HCT116 (cell line): ENCODE measurements around the gene NT5C1B. TPM values are rescaled to one million over a fixed set of nuclear protein-coding genes. Genes with fewer than 3 reads are reported as not detected.

Experiments used
- ATAC-seq: fragments of 200-7000 bp; cut with Tn5 transposase; 2 replicates; pipeline ENCODE4 v1.9.1; 2020; ENCODE audit warnings: mild to moderate bottlenecking, moderate library complexity
- BruUV-seq: library from RNA; stranded (reverse); fragments of 400-500 nt; replicated peaks from 2 replicates; lab custom pipeline; 2021; lab: Mats Ljungman, UMichigan
- CTCF ChIA-PET: fragments of 300-600 bp; sonication (Branson Sonifier 250); formaldehyde crosslinking; loops from one replicate; lab custom pipeline; 2021; ENCODE audit warnings: antibody characterized with exemption; lab: Charles Lee
- POLR2A ChIA-PET: fragments of 300-600, 350-600 bp; sonication (Branson Sonifier 250); formaldehyde crosslinking; loops from one replicate; lab custom pipeline; 2021; ENCODE audit warnings: antibody characterized with exemption; lab: Charles Lee
- RAD21 ChIA-PET, 2 experiments: fragments of 300-600 bp; sonication (Branson Sonifier 250); formaldehyde crosslinking; loops; one replicate each; lab custom pipeline; 2023; ENCODE audit warnings: low total read pairs in 2 of 2; ENCODE audit not compliant: uncharacterized antibody in 2 of 2, unreplicated experiment in 2 of 2, low non-redundant PET in 1 of 2; lab: Charles Lee
- DNase-seq: peaks from one replicate; pipeline ENCODE4 v3.0.0-alpha.2; 2010; ENCODE audit warnings: low read depth, low spot score
- H2AFZ ChIP-seq: fragments of 200-600 bp; shearing (Covaris generic), sonication (generic); 2 replicates; pipeline ENCODE4 v1.6.1; 2017; ENCODE audit warnings: low read depth, mixed run types, mixed read lengths, antibody characterized with exemption, low read length; ENCODE audit not compliant: poor library complexity, severe bottlenecking
- H3K27ac ChIP-seq: 2 replicates; pipeline ENCODE4 v1.5.1; 2012; ENCODE audit warnings: low read depth, low read length
- H3K27me3 ChIP-seq: fragments of 200-600 bp; sonication (generic); 2 replicates; pipeline ENCODE4 v1.6.1; 2016; ENCODE audit warnings: mixed run types, low read length, mixed read lengths; ENCODE audit not compliant: insufficient read depth
- H3K36me3 ChIP-seq, 2 experiments: fragments of 200-500 bp in 1 of 2; fragments of 200-600 bp in 1 of 2; sonication (Bioruptor generic) in 1 of 2; sonication (generic) in 1 of 2; 2 replicates each; pipeline versions ENCODE4 v1.5.1 to v1.6.1; 2014 to 2016; ENCODE audit warnings: low read length in 2 of 2, inconsistent platforms in 1 of 2, mixed read lengths in 1 of 2, mixed run types in 1 of 2; ENCODE audit not compliant: insufficient read depth in 2 of 2, control insufficient read depth in 1 of 2
- H3K4me1 ChIP-seq, 2 experiments: fragments of 200-600 bp in 1 of 2; sonication (generic) in 1 of 2; 2 replicates each; pipeline versions ENCODE4 v1.5.1 to v1.6.1; 2012 to 2017; ENCODE audit warnings: low read length in 2 of 2, inconsistent platforms in 1 of 2, mild to moderate bottlenecking in 1 of 2, mixed read lengths in 1 of 2, mixed run types in 1 of 2, moderate library complexity in 1 of 2; ENCODE audit not compliant: insufficient read depth in 2 of 2, control insufficient read depth in 1 of 2
- H3K4me2 ChIP-seq: fragments of 200-600 bp; sonication (generic); 2 replicates; pipeline ENCODE4 v1.6.1; 2017; ENCODE audit warnings: mixed run types, low read length, mixed read lengths
- H3K4me3 ChIP-seq, 2 experiments: fragments of 200-600 bp in 1 of 2; sonication (generic) in 1 of 2; replicated peaks in 1 of 2; 2 replicates each; pipeline ENCODE4 v1.5.1; 2011 to 2016; ENCODE audit warnings: low read length in 2 of 2, control low read depth in 1 of 2, low read depth in 1 of 2, mild to moderate bottlenecking in 1 of 2, mixed read lengths in 1 of 2, mixed run types in 1 of 2
- H3K79me2 ChIP-seq: fragments of 200-600 bp; sonication (generic); 2 replicates; pipeline ENCODE4 v1.6.1; 2017; ENCODE audit warnings: mild to moderate bottlenecking, mixed run types, low read length, moderate library complexity, mixed read lengths; ENCODE audit not compliant: insufficient read depth
- H3K9ac ChIP-seq: fragments of 200-600 bp; sonication (generic); 2 replicates; pipeline ENCODE4 v1.6.1; 2016; ENCODE audit warnings: low read length, mixed read lengths
- H3K9me2 ChIP-seq: fragments of 200-600 bp; sonication (generic), shearing (Covaris generic); 2 replicates; pipeline ENCODE4 v1.6.1; 2017; ENCODE audit warnings: mixed run types, mild to moderate bottlenecking, moderate library complexity; ENCODE audit not compliant: insufficient read depth
- H3K9me3 ChIP-seq, 2 experiments: fragments of 200-500 bp in 1 of 2; fragments of 200-600 bp in 1 of 2; sonication (Bioruptor generic) in 1 of 2; sonication (generic) in 1 of 2; 2 replicates each; pipeline ENCODE4 v1.6.1; 2014 to 2017; ENCODE audit warnings: low read length in 2 of 2, mixed read lengths in 2 of 2, inconsistent platforms in 1 of 2, low read depth in 1 of 2, mild to moderate bottlenecking in 1 of 2, mixed run types in 1 of 2, moderate library complexity in 1 of 2; ENCODE audit not compliant: control insufficient read depth in 1 of 2, insufficient read depth in 1 of 2
- H4K20me1 ChIP-seq: fragments of 200-600 bp; sonication (generic), shearing (Covaris generic); 2 replicates; pipeline ENCODE4 v1.6.1; 2017; ENCODE audit warnings: mixed run types, mild to moderate bottlenecking, moderate library complexity; ENCODE audit not compliant: insufficient read depth
- CEBPB ChIP-seq: IDR thresholded peaks from 2 replicates; pipeline ENCODE4 v1.6.1; 2012; ENCODE audit warnings: low read depth
- CTCF ChIP-seq, 3 experiments: fragments of 200-600 bp in 1 of 3; sonication (generic) in 1 of 3; IDR thresholded peaks in 2 of 3; conservative IDR thresholded peaks in 1 of 3; 2 replicates each; pipeline ENCODE4 v1.5.1; 2012 to 2017; ENCODE audit warnings: low read depth in 2 of 3, low read length in 2 of 3, antibody characterized with exemption in 1 of 3, borderline replicate concordance in 1 of 3, control low read depth in 1 of 3, mild to moderate bottlenecking in 1 of 3, mixed read lengths in 1 of 3, mixed run types in 1 of 3, moderate library complexity in 1 of 3; ENCODE audit not compliant: insufficient read depth in 1 of 3
- EGR1 ChIP-seq: IDR thresholded peaks from 2 replicates; pipeline ENCODE4 v1.6.1; 2012; ENCODE audit warnings: low read depth
- ELF1 ChIP-seq: IDR thresholded peaks from 2 replicates; pipeline ENCODE4 v1.6.1; 2012; ENCODE audit warnings: low read depth, borderline replicate concordance
- EZH2 ChIP-seq: fragments of 200-600 bp; sonication (generic); IDR thresholded peaks from 2 replicates; pipeline ENCODE4 v1.6.1; 2017; ENCODE audit warnings: antibody characterized with exemption, mixed run types
- EZH2phosphoT487 ChIP-seq: fragments of 200-600 bp; IDR thresholded peaks from 2 replicates; pipeline ENCODE4 v1.6.1; 2018; ENCODE audit warnings: antibody characterized with exemption, borderline replicate concordance
- JUND ChIP-seq: IDR thresholded peaks from 2 replicates; pipeline ENCODE4 v1.6.1; 2012
- POLR2A ChIP-seq: IDR thresholded peaks from 2 replicates; pipeline ENCODE4 v1.7.0; 2011; ENCODE audit warnings: borderline replicate concordance; ENCODE audit not compliant: insufficient read depth, insufficient read length; ENCODE audit errors: extremely low read depth
- SP1 ChIP-seq: IDR thresholded peaks from 2 replicates; pipeline ENCODE4 v1.6.1; 2012; ENCODE audit warnings: low read depth
- ZFX ChIP-seq: fragments of 450-650 bp; IDR thresholded peaks from 2 replicates; pipeline ENCODE4 v1.6.1; 2017
- intact Hi-C: fragments of 100-400 bp; cut with micrococcal nuclease; formaldehyde crosslinking; loops from 2 replicates; pipeline ENCODE4 v1.10.0; 2022
- total RNA-seq: library from RNA; stranded (reverse); gene quantifications from one replicate; pipeline ENCODE4 v1.2.1, GENCODE V29; 2021; ENCODE audit not compliant: unreplicated experiment
- TF ChIP-seq, protein P1 (sequence below): IDR thresholded peaks from 2 replicates; pipeline ENCODE4 v1.6.1; 2012; ENCODE audit warnings: low read depth

Gene NT5C1B
- total RNA-seq, 1 experiment from 2014 or later: not detected

- CTCF ChIA-PET: no interaction called here
- no peak overlapping the region for H3K9ac ChIP-seq
- H3K4me2 ChIP-seq: no peak overlapping the region
- H4K20me1 ChIP-seq: no peaks in the 10 kb centered on the region
- no peak overlapping the region for H3K4me3 ChIP-seq
- no peak overlapping the region for H3K27ac ChIP-seq
- H3K4me1 ChIP-seq: no peaks in the 10 kb centered on the region
- H3K9me2 ChIP-seq: no peaks in the 10 kb centered on the region
- H2AFZ ChIP-seq: no peak overlapping the region
- no peaks in the 10 kb centered on the region for H3K36me3 ChIP-seq
- H3K79me2 ChIP-seq: no peaks in the 10 kb centered on the region
- RAD21 ChIA-PET: no interaction called here
- intact Hi-C loops: no loop called here
- ATAC-seq: no peak
- H3K9me3 ChIP-seq: no peaks in the 10 kb centered on the region
- no TSS peak for BruUV-seq
- peaks cover 1% of the 10 kb centered on the region; the same call in 1 of the 2 replicates for H3K27me3 ChIP-seq
- POLR2A ChIA-PET: no interaction called here
- no peak for DNase-seq
- no peak for TF ChIP-seq POLR2A
- TF ChIP-seq EZH2phosphoT487: no peak
- no peak for TF ChIP-seq EZH2
- TF ChIP-seq ZFX: no peak
- TF ChIP-seq CEBPB: no peak
- no peak for TF ChIP-seq JUND
- TF ChIP-seq EGR1: no peak
- TF ChIP-seq SP1: no peak
- TF ChIP-seq, all 23 proteins: peak for 0
These were observed 15.1 kb upstream of the NT5C1B start for GRCh38 chr2:18604531-18604885.

DNA sequence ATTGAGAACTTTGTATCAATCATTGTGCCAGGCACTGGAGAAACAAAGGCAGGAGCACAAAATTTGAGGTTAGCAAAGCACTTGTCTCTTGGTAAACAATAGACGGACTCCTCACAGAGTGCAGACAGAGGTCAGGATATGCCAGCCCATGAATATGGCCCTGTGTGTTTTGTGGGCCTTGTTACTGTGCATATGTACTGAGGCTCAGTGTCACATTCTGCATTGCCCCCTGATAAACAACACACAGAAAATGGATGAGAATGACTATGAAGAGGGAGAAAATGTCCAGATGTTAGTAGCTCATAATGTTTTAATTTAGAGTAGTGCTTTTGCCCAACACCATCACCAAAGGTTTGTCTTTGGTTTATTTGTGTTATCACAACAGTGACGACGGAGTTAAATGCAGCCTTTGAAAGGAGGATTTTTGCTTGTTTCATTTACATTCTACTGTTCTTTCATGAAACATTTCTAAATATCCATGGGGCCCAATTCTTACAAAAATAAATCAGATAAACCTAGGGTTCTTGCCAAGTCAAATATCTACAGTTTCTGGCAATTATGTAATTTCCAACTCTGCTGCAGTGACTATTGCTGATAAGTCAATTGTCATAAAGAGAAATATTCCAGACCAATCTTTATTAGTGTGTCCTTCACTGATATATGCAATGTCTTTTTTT lies 14.6 kb upstream of the NT5C1B start:
- no peaks in the 10 kb centered on the region for H3K4me1 ChIP-seq
- peaks cover 6% of the 10 kb centered on the region; the same call in 1 of the 2 replicates for H3K27me3 ChIP-seq
- H3K79me2 ChIP-seq: no peaks in the 10 kb centered on the region
- ATAC-seq (no peak), DNase-seq (no peak)
- H3K9me3 ChIP-seq: no peaks in the 10 kb centered on the region
- H3K36me3 ChIP-seq: no peaks in the 10 kb centered on the region
- H3K4me3 ChIP-seq: no peak overlapping the region
- no peak overlapping the region for H3K27ac ChIP-seq
- CTCF ChIA-PET: no interaction called here
- no peak overlapping the region for H3K4me2 ChIP-seq
- RAD21 ChIA-PET: no interaction called here
- POLR2A ChIA-PET: no interaction called here
- TF ChIP-seq, protein P1, sequence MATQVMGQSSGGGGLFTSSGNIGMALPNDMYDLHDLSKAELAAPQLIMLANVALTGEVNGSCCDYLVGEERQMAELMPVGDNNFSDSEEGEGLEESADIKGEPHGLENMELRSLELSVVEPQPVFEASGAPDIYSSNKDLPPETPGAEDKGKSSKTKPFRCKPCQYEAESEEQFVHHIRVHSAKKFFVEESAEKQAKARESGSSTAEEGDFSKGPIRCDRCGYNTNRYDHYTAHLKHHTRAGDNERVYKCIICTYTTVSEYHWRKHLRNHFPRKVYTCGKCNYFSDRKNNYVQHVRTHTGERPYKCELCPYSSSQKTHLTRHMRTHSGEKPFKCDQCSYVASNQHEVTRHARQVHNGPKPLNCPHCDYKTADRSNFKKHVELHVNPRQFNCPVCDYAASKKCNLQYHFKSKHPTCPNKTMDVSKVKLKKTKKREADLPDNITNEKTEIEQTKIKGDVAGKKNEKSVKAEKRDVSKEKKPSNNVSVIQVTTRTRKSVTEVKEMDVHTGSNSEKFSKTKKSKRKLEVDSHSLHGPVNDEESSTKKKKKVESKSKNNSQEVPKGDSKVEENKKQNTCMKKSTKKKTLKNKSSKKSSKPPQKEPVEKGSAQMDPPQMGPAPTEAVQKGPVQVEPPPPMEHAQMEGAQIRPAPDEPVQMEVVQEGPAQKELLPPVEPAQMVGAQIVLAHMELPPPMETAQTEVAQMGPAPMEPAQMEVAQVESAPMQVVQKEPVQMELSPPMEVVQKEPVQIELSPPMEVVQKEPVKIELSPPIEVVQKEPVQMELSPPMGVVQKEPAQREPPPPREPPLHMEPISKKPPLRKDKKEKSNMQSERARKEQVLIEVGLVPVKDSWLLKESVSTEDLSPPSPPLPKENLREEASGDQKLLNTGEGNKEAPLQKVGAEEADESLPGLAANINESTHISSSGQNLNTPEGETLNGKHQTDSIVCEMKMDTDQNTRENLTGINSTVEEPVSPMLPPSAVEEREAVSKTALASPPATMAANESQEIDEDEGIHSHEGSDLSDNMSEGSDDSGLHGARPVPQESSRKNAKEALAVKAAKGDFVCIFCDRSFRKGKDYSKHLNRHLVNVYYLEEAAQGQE: no peak
- no peak for TF ChIP-seq CTCF (IDR thresholded peaks at IDR 0.05 in 2 of 3, conservative IDR thresholded peaks at IDR 0.05 in 1 of 3; ENCODE audit: borderline replicate concordance in 1 of 3, insufficient read depth in 1 of 3, low read depth in 2 of 3, low read length in 2 of 3)
- TF ChIP-seq ZFX: no peak
- TF ChIP-seq ELF1: no peak
- H3K9ac ChIP-seq: no peak overlapping the region
- intact Hi-C loops: no loop called here
- H2AFZ ChIP-seq: no peak overlapping the region
- no TSS peak for BruUV-seq
- H4K20me1 ChIP-seq: no peaks in the 10 kb centered on the region
- H3K9me2 ChIP-seq: no peaks in the 10 kb centered on the region
